Esophagus muscularis mucosa (tissue), 4 donors: Measurements from ENCODE around the gene MAPK8IP3. TPM values are rescaled to one million over a fixed set of nuclear protein-coding genes. Genes with fewer than 3 reads are reported as not detected.

ENCODE experiments used
- DNase-seq: peaks from one replicate; pipeline ENCODE4 v3.0.0-alpha.2; 2017; ENCODE audit errors: extremely low spot score
- H3K27ac ChIP-seq, 4 donors: fragments of 200-600 bp; sonication (generic); replicated peaks in 1 of 4; 1 replicate in 3 of 4; 2 replicates in 1 of 4; pipeline ENCODE4 v1.5.1; 2016 to 2019; ENCODE audit warnings: mild to moderate bottlenecking in 1 of 4
- H3K27me3 ChIP-seq, 4 donors: fragments of 200-600 bp; sonication (generic); one replicate each; pipeline versions ENCODE4 v1.5.1 to v1.6.0; 2016 to 2019
- H3K36me3 ChIP-seq, 4 donors: fragments of 200-600 bp; sonication (generic); one replicate each; pipeline ENCODE4 v1.5.1; 2016 to 2019
- H3K4me1 ChIP-seq, 4 donors: fragments of 200-600 bp; sonication (generic); one replicate each; pipeline ENCODE4 v1.5.1; 2016 to 2019
- H3K4me3 ChIP-seq, 4 donors: fragments of 200-600 bp; sonication (generic); 1 replicate in 2 of 4; 2 replicates in 2 of 4; pipeline ENCODE4 v1.5.1; 2016 to 2019; ENCODE audit warnings: mild to moderate bottlenecking in 4 of 4, moderate library complexity in 1 of 4
- H3K9me3 ChIP-seq, 4 donors: fragments of 200-600 bp; sonication (generic); 1 replicate in 3 of 4; 2 replicates in 1 of 4; pipeline ENCODE4 v1.5.1; 2016 to 2019
- CTCF ChIP-seq, 3 experiments: fragments of 200-600 bp in 2 of 3; fragments of 450-650 bp in 1 of 3; sonication (generic) in 2 of 3; IDR thresholded peaks; one replicate each; pipeline ENCODE4 v1.5.1; 2017 to 2019; ENCODE audit warnings: antibody characterized with exemption in 3 of 3, mild to moderate bottlenecking in 2 of 3, moderate library complexity in 1 of 3
- EP300 ChIP-seq: sonication (generic); formaldehyde crosslinking; IDR thresholded peaks from one replicate; pipeline ENCODE4 v1.6.1; 2017; ENCODE audit warnings: antibody characterized with exemption
- POLR2A ChIP-seq: fragments of 450-650 bp; IDR thresholded peaks from one replicate; pipeline ENCODE4 v1.6.1; 2017; ENCODE audit warnings: antibody characterized with exemption, moderate library complexity, mild to moderate bottlenecking, low read depth
- POLR2AphosphoS5 ChIP-seq, 2 donors: sonication (generic); formaldehyde crosslinking; IDR thresholded peaks; one replicate each; pipeline ENCODE4 v1.6.1; 2017; ENCODE audit warnings: antibody characterized with exemption in 2 of 2
- WGBS: methylation state at CpG from one replicate; pipeline ENCODE4 v1.1.5; 2018; 5-methylcytosine and 5-hydroxymethylcytosine counted together
- intact Hi-C: fragments of 100-400 bp; cut with DNase I; formaldehyde crosslinking; loops from one replicate; pipeline ENCODE4 v1.15.1; 2023
- total RNA-seq, 4 donors: library from RNA; depleted of rRNA; stranded (reverse); fragments of >200 nt; gene quantifications; one replicate each; pipeline versions ENCODE4 v1.1.0 to v1.2.1, GENCODE V29; 2016

Gene MAPK8IP3
- total RNA-seq, 4 donors from 2014 or later: 21.5 to 36.2 (median 28.5) TPM

GRCh38 chr16:1707193-1707790, 1.3 kb downstream of the MAPK8IP3 start:
- TF ChIP-seq EP300 (no peak), CTCF (IDR thresholded peaks at IDR 0.05) (no peak), POLR2A (no peak), POLR2AphosphoS5 (IDR thresholded peaks at IDR 0.05) (no peak)
- Histone ChIP-seq H3K27ac (peak overlapping the region; percentile 91 to 95 (median 92)), H3K27me3 (no peaks in the 10 kb centered on the region), H3K36me3 (peaks cover 0 to 15% (median 4%) of the 10 kb centered on the region in 4 donors), H3K9me3 (no peaks in the 10 kb centered on the region), H3K4me1 (peaks cover 24 to 64% (median 49%) of the 10 kb centered on the region in 4 donors), H3K4me3 (peak overlapping the region; percentile 88 to 96 (median 92))
- DNase-seq: no peak
- intact Hi-C loops: loop anchor here (5.0 to 10.0 kb wide), 3 partner anchors 65 to 302 kb away; partner anchors contain the start of genes CRAMP1, EME2, IFT140 and MRPS34
- 8% methylated on average over 16 of the region's 16 CpGs for WGBS

GRCh38 chr16:1708083-1708767, 2.2 kb downstream of the MAPK8IP3 start:
- H3K27ac ChIP-seq: peak overlapping the region; percentile 7 to 94 (median 56)
- H3K36me3 ChIP-seq: peaks cover 0 to 12% (median 0%) of the 10 kb centered on the region in 4 donors

GRCh38 chr16:1708768-1709180, 2.8 kb downstream of the MAPK8IP3 start:
- Histone ChIP-seq H3K36me3 (peaks cover 0 to 12% (median 0%) of the 10 kb centered on the region in 4 donors), H3K4me1 (peaks cover 32 to 79% (median 62%) of the 10 kb centered on the region in 4 donors)

More at GRCh38 chr16:1708083-1708767, 2.2 kb downstream of the MAPK8IP3 start:
- Histone ChIP-seq H3K9me3 (no peaks in the 10 kb centered on the region), H3K27me3 (no peaks in the 10 kb centered on the region), H3K4me3 (peak overlapping the region in 2 of 4 donors; percentile 88 to 93), H3K4me1 (peaks cover 31 to 74% (median 57%) of the 10 kb centered on the region in 4 donors)
- DNase-seq: no peak
- 90% methylated on average over 12 of the region's 18 CpGs for WGBS
- no peak for TF ChIP-seq EP300
- intact Hi-C loops: loop anchor here (5.0 to 10.0 kb wide), 3 partner anchors 64 to 303 kb away; partner anchors contain the start of genes CRAMP1, EME2, IFT140 and MRPS34

DNA sequence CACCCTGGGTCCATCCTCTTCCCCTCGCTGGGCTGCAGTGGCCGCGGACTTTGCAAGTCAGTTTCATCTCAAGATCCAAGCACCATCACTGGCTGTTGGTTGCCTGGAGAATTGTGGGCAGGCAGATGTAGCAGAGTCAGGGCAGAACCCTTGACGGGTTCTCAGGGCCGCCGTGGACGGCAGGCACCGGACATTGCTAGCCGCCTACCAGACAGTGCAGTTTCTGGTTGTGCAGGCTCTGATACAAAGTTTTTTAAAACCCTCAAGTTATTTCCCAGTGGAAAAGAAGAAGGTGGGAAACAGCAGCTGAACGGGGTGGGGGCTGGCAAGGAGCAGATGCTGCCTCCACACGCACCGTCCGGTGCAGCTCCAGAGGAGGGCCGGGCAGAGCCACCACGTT, 3.4 kb downstream of the MAPK8IP3 start:
- H3K27me3 ChIP-seq: no peaks in the 10 kb centered on the region
- no peak for DNase-seq
- peak overlapping the region in 1 of 4 donors; percentile 15 for H3K27ac ChIP-seq
- peaks cover 0 to 12% (median 1%) of the 10 kb centered on the region in 4 donors for H3K36me3 ChIP-seq
- TF ChIP-seq CTCF (IDR thresholded peaks at IDR 0.05) (no peak), POLR2A (no peak), POLR2AphosphoS5 (IDR thresholded peaks at IDR 0.05) (no peak), EP300 (no peak)
- H3K4me3 ChIP-seq: no peak overlapping the region
- no peaks in the 10 kb centered on the region for H3K9me3 ChIP-seq
- H3K4me1 ChIP-seq: peaks cover 33 to 85% (median 65%) of the 10 kb centered on the region in 4 donors
- intact Hi-C loops: loop anchor here (5.0 to 10.0 kb wide), 3 partner anchors 63 to 305 kb away; partner anchors contain the start of genes CRAMP1, EME2, IFT140 and MRPS34
- WGBS: 85% methylated on average over 11 of the region's 15 CpGs

More at GRCh38 chr16:1708768-1709180, 2.8 kb downstream of the MAPK8IP3 start:
- no peak overlapping the region for H3K4me3 ChIP-seq
- TF ChIP-seq EP300: no peak
- no peak for TF ChIP-seq POLR2AphosphoS5 (IDR thresholded peaks at IDR 0.05)
- TF ChIP-seq POLR2A: no peak
- DNase-seq: no peak
- WGBS: 83% methylated on average over 12 of the region's 13 CpGs
- peak overlapping the region in 2 of 4 donors; percentile 21 to 94 for H3K27ac ChIP-seq
- intact Hi-C loops: loop anchor here (5.0 to 10.0 kb wide), 3 partner anchors 64 to 304 kb away; partner anchors contain the start of genes CRAMP1, EME2, IFT140 and MRPS34
- no peaks in the 10 kb centered on the region for H3K27me3 ChIP-seq
- no peaks in the 10 kb centered on the region for H3K9me3 ChIP-seq

- TF ChIP-seq POLR2A (no peak), POLR2AphosphoS5 (IDR thresholded peaks at IDR 0.05) (no peak), CTCF (IDR thresholded peaks at IDR 0.05) (no peak), EP300 (no peak)
- Histone ChIP-seq H3K27me3 (no peaks in the 10 kb centered on the region), H3K4me1 (peaks cover 36 to 79% (median 57%) of the 10 kb centered on the region in 4 donors), H3K4me3 (no peak overlapping the region), H3K9me3 (no peaks in the 10 kb centered on the region), H3K27ac (no peak overlapping the region), H3K36me3 (peaks cover 0 to 12% (median 1%) of the 10 kb centered on the region in 4 donors)
- 90% methylated on average over 17 of the region's 17 CpGs for WGBS
- intact Hi-C loops: no loop called here
- no peak for DNase-seq
These were observed 5.0 kb downstream of the MAPK8IP3 start for GRCh38 chr16:1710811-1711507.
